Measurements from ENCODE around the gene FUOM. TPM values are rescaled to one million over a fixed set of nuclear protein-coding genes. Genes with fewer than 3 reads are reported as not detected.

The FUOM gene
- total and polyA plus RNA-seq, 10 of the 15 experiments (the other 5 are each of a cell fraction or from before 2014, with no cell fraction given) = 1.8 to 41.7 (median 25.6) TPM

DNA sequence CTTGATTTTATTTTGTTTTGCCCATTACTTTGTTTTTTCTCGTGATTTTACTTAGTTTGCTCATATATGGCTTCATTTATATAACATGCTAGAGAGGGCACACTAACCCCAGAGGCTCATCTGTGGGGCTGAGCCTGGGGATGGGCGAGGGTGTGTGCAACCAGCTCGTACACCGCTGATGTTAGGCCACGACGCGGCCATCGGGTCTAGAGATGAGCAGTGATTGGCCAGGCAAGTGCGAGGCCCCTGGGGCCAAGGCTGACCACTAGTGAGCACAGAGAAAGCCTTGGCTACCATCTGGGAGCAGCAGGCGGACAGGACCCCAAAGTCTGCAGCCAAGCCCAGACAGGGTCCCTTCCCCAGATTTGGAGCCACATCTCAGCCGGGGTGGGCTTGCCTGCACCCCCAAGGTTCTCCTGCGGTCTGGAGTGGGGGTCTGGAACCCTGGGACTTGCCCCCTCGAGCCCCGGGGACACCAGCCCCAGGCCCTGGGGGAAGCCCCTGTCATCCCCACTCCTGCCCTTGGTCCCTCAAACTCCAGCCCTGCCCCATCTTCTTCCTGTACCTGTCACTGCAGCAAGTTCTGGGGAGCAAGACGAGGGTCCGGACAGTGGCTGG is 3.7 kb downstream of the FUOM start (continued):
- TF ChIP-seq, protein P1, sequence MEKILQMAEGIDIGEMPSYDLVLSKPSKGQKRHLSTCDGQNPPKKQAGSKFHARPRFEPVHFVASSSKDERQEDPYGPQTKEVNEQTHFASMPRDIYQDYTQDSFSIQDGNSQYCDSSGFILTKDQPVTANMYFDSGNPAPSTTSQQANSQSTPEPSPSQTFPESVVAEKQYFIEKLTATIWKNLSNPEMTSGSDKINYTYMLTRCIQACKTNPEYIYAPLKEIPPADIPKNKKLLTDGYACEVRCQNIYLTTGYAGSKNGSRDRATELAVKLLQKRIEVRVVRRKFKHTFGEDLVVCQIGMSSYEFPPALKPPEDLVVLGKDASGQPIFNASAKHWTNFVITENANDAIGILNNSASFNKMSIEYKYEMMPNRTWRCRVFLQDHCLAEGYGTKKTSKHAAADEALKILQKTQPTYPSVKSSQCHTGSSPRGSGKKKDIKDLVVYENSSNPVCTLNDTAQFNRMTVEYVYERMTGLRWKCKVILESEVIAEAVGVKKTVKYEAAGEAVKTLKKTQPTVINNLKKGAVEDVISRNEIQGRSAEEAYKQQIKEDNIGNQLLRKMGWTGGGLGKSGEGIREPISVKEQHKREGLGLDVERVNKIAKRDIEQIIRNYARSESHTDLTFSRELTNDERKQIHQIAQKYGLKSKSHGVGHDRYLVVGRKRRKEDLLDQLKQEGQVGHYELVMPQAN (conservative IDR thresholded peaks at IDR 0.05) = no peak
- no peak for TF ChIP-seq TCF7 (IDR thresholded peaks at IDR 0.05; ENCODE audit: borderline replicate concordance)
- no peak for TF ChIP-seq HCFC1 (IDR thresholded peaks at IDR 0.05; ENCODE audit: low read length)
- no peak for TF ChIP-seq GABPA (IDR thresholded peaks at IDR 0.05; ENCODE audit: low read depth)
- no peak for TF ChIP-seq RUNX3 (IDR thresholded peaks at IDR 0.05; ENCODE audit: low read length)

DNA sequence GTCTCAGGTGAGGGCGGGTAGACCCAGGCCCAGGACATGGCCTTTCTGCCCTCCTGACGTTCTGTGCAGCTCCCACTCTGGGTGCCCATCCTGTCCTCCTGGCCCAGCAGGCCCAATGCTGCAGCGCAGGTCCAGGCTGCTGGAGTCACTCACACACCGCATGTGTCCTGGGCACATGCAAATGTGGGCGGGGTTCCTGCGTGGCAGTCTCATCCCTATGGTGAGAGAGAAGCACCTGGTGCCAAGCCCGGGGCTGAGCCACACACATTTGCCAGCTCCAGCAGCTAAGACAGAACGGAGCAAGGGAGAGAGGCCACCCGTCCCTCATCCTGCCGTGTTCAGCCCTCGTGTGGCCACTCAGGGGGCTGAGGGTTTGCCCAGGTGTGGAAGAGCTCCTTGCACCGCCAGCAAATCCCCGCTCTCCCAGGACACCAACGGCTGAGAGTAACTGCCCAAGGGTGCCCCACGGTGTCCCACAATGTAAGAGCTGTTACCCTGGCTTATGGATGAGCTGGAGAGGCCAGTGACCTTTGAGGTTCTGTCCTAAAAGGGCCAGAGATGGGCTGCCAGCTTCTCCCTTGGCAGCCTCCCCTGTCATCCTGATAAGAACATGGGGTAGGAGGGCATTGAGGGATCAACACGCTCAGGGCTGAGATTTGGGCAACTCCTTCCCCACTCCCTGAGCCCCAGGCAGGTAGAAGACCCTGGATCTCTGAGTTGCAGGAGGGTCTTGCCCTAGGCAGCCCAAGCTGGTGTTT is 4.4 kb downstream of the FUOM start:
- Histone ChIP-seq H3K36me3 (ENCODE audit: control insufficient read depth in 2 of 2, insufficient read depth in 2 of 2, low read length in 1 of 2) (no peaks in the 10 kb centered on the region), H3K27me3 (replicated peaks in 1 of 2; ENCODE audit: control insufficient read depth in 2 of 2, insufficient read depth in 2 of 2, low read length in 1 of 2) (no peaks in the 10 kb centered on the region), H2AFZ (ENCODE audit: control insufficient read depth, low read depth, low read length) (no peak overlapping the region), H4K20me1 (ENCODE audit: control insufficient read depth, insufficient read depth) (no peaks in the 10 kb centered on the region), H3K9me3 (replicated peaks; ENCODE audit: control insufficient read depth, insufficient read depth, low read length) (no peaks in the 10 kb centered on the region), H3K4me2 (ENCODE audit: control insufficient read depth, insufficient read depth) (no peak overlapping the region), H3K27ac (ENCODE audit: control insufficient read depth, insufficient read depth) (no peak overlapping the region), H3K4me3 (no peak overlapping the region), H3K79me2 (ENCODE audit: control insufficient read depth, insufficient read depth, low read length) (no peaks in the 10 kb centered on the region; the same call in 1 of the 2 replicates), H3K9ac (ENCODE audit: control insufficient read depth, insufficient read depth, low read length) (no peak overlapping the region), H3K4me1 (ENCODE audit: control insufficient read depth, insufficient read depth, low read length) (no peaks in the 10 kb centered on the region)
- BruUV-seq (replicated peaks) = no TSS peak
- peak; percentile 52; the same call in 1 of the 2 replicates for TF ChIP-seq POLR2A (IDR thresholded peaks at IDR 0.05; ENCODE audit: low read depth, low read length)
- no peak for TF ChIP-seq ZBTB40 (IDR thresholded peaks at IDR 0.05; ENCODE audit: borderline replicate concordance)
- no peak for TF ChIP-seq FOXK2 (IDR thresholded peaks at IDR 0.05)
- SMC1A ChIA-PET (ENCODE audit: uncharacterized antibody, unreplicated experiment) = no interaction called here
- ATAC-seq (no peak), FAIRE-seq (no peak), DNase-seq (ENCODE audit: low read depth, low spot score) (no peak)
- 41% methylated on average over 16 of the region's 16 CpGs for WGBS (ENCODE audit: insufficient coverage, insufficient replicate concordance, low lambda C conversion rate, missing lambda C conversion rate)
- intact Hi-C loops (cut with micrococcal nuclease; ENCODE audit: unreplicated experiment) = no loop called here
- CTCF ChIA-PET = no interaction called here
- RAD21 ChIA-PET (ENCODE audit: unreplicated experiment) = no interaction called here
- POLR2A ChIA-PET = interaction anchor here (1.6 kb wide), 1 partner anchor 9 kb away, joined by 4 read pairs; no protein-coding TSS in a partner anchor
- in situ Hi-C loops (cut with MboI) = no loop called here
